IMR-90 (cell line): ENCODE data around the gene EMCN. TPM values are rescaled to one million over a fixed set of nuclear protein-coding genes. Genes with fewer than 3 reads are reported as not detected.

Experiments
- ATAC-seq: fragments of 200-7000 bp; cut with Tn5 transposase; 2 replicates; pipeline ENCODE4 v1.9.1; 2020; ENCODE audit warnings: low read depth, mild to moderate bottlenecking, moderate library complexity
- BruUV-seq: library from RNA; stranded (reverse); fragments of 400-500 nt; replicated peaks from 2 replicates; lab custom pipeline; 2021; lab: Mats Ljungman, UMichigan
- CTCF ChIA-PET: fragments of 300-600 bp; formaldehyde crosslinking; extraction: SDS; loops from one replicate; lab custom pipeline; 2021; ENCODE audit warnings: antibody characterized with exemption; lab: Yijun Ruan, JAX
- POLR2A ChIA-PET: fragments of 300-600 bp; sonication (Branson Sonifier 250); formaldehyde crosslinking; loops from one replicate; lab custom pipeline; 2022; ENCODE audit warnings: antibody characterized with exemption; ENCODE audit not compliant: unreplicated experiment; lab: Charles Lee
- DNase-seq: peaks from one replicate; pipeline ENCODE4 v3.0.0; 2013
- H2AFZ ChIP-seq: replicated peaks from 2 replicates; pipeline ENCODE3; 2013; ENCODE audit warnings: low read length, mild to moderate bottlenecking; ENCODE audit not compliant: poor library complexity
- H2AK5ac ChIP-seq: 2 replicates; pipeline ENCODE4 v1.6.1; 2013; ENCODE audit warnings: low read depth, low read length, inconsistent platforms
- H2AK9ac ChIP-seq: replicated peaks from 2 replicates; pipeline ENCODE3; 2013; ENCODE audit warnings: mild to moderate bottlenecking, low read depth, low read length, moderate library complexity; ENCODE audit not compliant: poor library complexity
- H2BK120ac ChIP-seq: 2 replicates; pipeline ENCODE4 v1.6.1; 2013; ENCODE audit warnings: low read depth, low read length, inconsistent platforms
- H2BK15ac ChIP-seq: 3 replicates; pipeline ENCODE4 v1.6.1; 2013; ENCODE audit warnings: low read depth, low read length, inconsistent platforms
- H2BK20ac ChIP-seq: 2 replicates; pipeline ENCODE4 v1.6.1; 2013; ENCODE audit warnings: low read depth, mild to moderate bottlenecking, inconsistent platforms, low read length, moderate library complexity
- H2BK5ac ChIP-seq: 2 replicates; pipeline ENCODE4 v1.6.1; 2013; ENCODE audit warnings: mild to moderate bottlenecking, low read depth, low read length, inconsistent platforms; ENCODE audit not compliant: poor library complexity, severe bottlenecking
- H3K14ac ChIP-seq: replicated peaks from 2 replicates; pipeline ENCODE4 v1.6.1; 2013; ENCODE audit warnings: low read depth, low read length, inconsistent platforms
- H3K18ac ChIP-seq: 2 replicates; pipeline ENCODE4 v1.6.1; 2013; ENCODE audit warnings: low read depth, low read length, control low read depth
- H3K23ac ChIP-seq: 2 replicates; pipeline ENCODE4 v1.6.1; 2013; ENCODE audit warnings: low read depth, low read length, inconsistent platforms
- H3K27ac ChIP-seq: 2 replicates; pipeline ENCODE4 v1.5.1; 2013; ENCODE audit warnings: mild to moderate bottlenecking, control low read depth, low read length; ENCODE audit not compliant: insufficient read depth
- H3K27me3 ChIP-seq: 2 replicates; pipeline ENCODE4 v1.6.1; 2013; ENCODE audit warnings: low read length; ENCODE audit not compliant: control insufficient read depth, insufficient read depth
- H3K36me3 ChIP-seq: 2 replicates; pipeline ENCODE4 v1.6.1; 2013; ENCODE audit warnings: low read length, mixed read lengths; ENCODE audit not compliant: control insufficient read depth, insufficient read depth
- H3K4ac ChIP-seq: 2 replicates; pipeline ENCODE4 v1.6.1; 2013; ENCODE audit warnings: low read depth, low read length, inconsistent platforms
- H3K4me1 ChIP-seq: 2 replicates; pipeline ENCODE4 v1.6.1; 2013; ENCODE audit warnings: low read length, mixed read lengths; ENCODE audit not compliant: control insufficient read depth, insufficient read depth
- H3K4me2 ChIP-seq: 2 replicates; pipeline ENCODE4 v1.6.1; 2013; ENCODE audit warnings: low read depth, mild to moderate bottlenecking, control low read depth, low read length, moderate library complexity
- H3K4me3 ChIP-seq: 2 replicates; pipeline ENCODE4 v1.5.1; 2013; ENCODE audit warnings: low read depth, mild to moderate bottlenecking, control low read depth, low read length, moderate library complexity; ENCODE audit not compliant: insufficient read depth
- H3K56ac ChIP-seq: 2 replicates; pipeline ENCODE4 v1.6.1; 2013; ENCODE audit warnings: low read length, inconsistent platforms; ENCODE audit not compliant: insufficient read depth; ENCODE audit errors: extremely low read depth
- H3K79me1 ChIP-seq, 2 experiments: 2 replicates each; pipeline ENCODE4 v1.6.1; 2013; ENCODE audit warnings: low read length in 2 of 2, inconsistent platforms in 1 of 2, low read depth in 1 of 2
- H3K9ac ChIP-seq: 2 replicates; pipeline ENCODE4 v1.6.1; 2013; ENCODE audit warnings: low read depth, low read length, control low read depth
- H3K9me1 ChIP-seq: 2 replicates; pipeline ENCODE4 v1.6.1; 2013; ENCODE audit warnings: low read length, inconsistent platforms; ENCODE audit not compliant: insufficient read depth
- H3K9me3 ChIP-seq: 2 replicates; pipeline ENCODE4 v1.6.1; 2013; ENCODE audit warnings: low read length; ENCODE audit not compliant: control insufficient read depth, insufficient read depth
- H4K20me1 ChIP-seq: 2 replicates; pipeline ENCODE4 v1.6.1; 2013; ENCODE audit warnings: low read length, inconsistent platforms; ENCODE audit not compliant: insufficient read depth
- H4K5ac ChIP-seq: 2 replicates; pipeline ENCODE4 v1.6.1; 2013; ENCODE audit warnings: mild to moderate bottlenecking, low read depth, low read length, control low read depth
- H4K8ac ChIP-seq, 2 experiments: 2 replicates each; pipeline ENCODE4 v1.6.1; 2013; ENCODE audit warnings: low read depth in 2 of 2, low read length in 2 of 2, control low read depth in 1 of 2, inconsistent platforms in 1 of 2
- H4K91ac ChIP-seq: 2 replicates; pipeline ENCODE4 v1.6.1; 2013; ENCODE audit warnings: low read depth, low read length, inconsistent platforms; ENCODE audit not compliant: insufficient read depth
- BHLHE40 ChIP-seq: fragments of 150-350 bp; IDR thresholded peaks from 2 replicates; pipeline ENCODE4 v1.6.1; 2016; ENCODE audit warnings: mild to moderate bottlenecking, low read depth, low read length
- CTCF ChIP-seq: conservative IDR thresholded peaks from 2 replicates; pipeline ENCODE4 v1.5.1; 2012; ENCODE audit warnings: mild to moderate bottlenecking, low read depth, low read length, improper control_type of control experiment
- ELK1 ChIP-seq: fragments of 150-350 bp; IDR thresholded peaks from 2 replicates; pipeline ENCODE4 v1.6.1; 2016; ENCODE audit warnings: low read depth, mild to moderate bottlenecking, low read length, moderate library complexity, borderline replicate concordance
- FOS ChIP-seq: fragments of 150-350 bp; IDR thresholded peaks from 2 replicates; pipeline ENCODE4 v1.6.1; 2016; ENCODE audit warnings: low read depth, low read length
- MAZ ChIP-seq: IDR thresholded peaks from 2 replicates; pipeline ENCODE4 v1.6.1; 2012; ENCODE audit warnings: low read depth, mild to moderate bottlenecking, low read length, improper control_type of control experiment, moderate library complexity, borderline replicate concordance
- NFE2L2 ChIP-seq: fragments of 150-350 bp; IDR thresholded peaks from 2 replicates; pipeline ENCODE4 v1.6.1; 2016; ENCODE audit warnings: low read depth, mild to moderate bottlenecking, low read length
- POLR2A ChIP-seq: IDR thresholded peaks from 2 replicates; pipeline ENCODE4 v1.6.1; 2012; ENCODE audit warnings: mild to moderate bottlenecking, low read depth, low read length
- RFX5 ChIP-seq: IDR thresholded peaks from 2 replicates; pipeline ENCODE4 v1.8.0; 2012; ENCODE audit warnings: low read depth, mild to moderate bottlenecking, low read length, moderate library complexity
- WGBS, 2 experiments: methylation state at CpG; one replicate each; pipeline versions ENCODE4 v1.1.5 to v1.1.7; 2013; ENCODE audit warnings: missing lambda C conversion rate in 2 of 2; ENCODE audit not compliant: insufficient read length in 1 of 2; ENCODE audit errors: extremely low coverage in 2 of 2; 5-methylcytosine and 5-hydroxymethylcytosine counted together
- dilution Hi-C: fragments of 300-500 bp; cut with HindIII; formaldehyde crosslinking; loops from one replicate; pipeline ENCODE4 v1.14.3; 2018; ENCODE audit warnings: low sequenced_read_pairs; ENCODE audit not compliant: unreplicated experiment
- in situ Hi-C: fragments of 300-500 bp; cut with MboI; formaldehyde crosslinking; loops from 3 replicates; pipeline ENCODE4 v1.14.3; 2019; ENCODE audit warnings: low sequenced_read_pairs, inconsistent platforms, mixed read lengths
- intact Hi-C: fragments of 100-400 bp; cut with micrococcal nuclease; formaldehyde crosslinking; loops from 2 replicates; pipeline ENCODE4 v1.10.0; 2022
- polyA plus RNA-seq, 3 experiments: library from polyadenylated mRNA; depleted of rRNA; stranded (reverse); fragments of >200 nt; gene quantifications; 2 replicates each; pipeline ENCODE4 v1.2.3, GENCODE V29; 2012; ENCODE audit warnings: low replicate concordance in 1 of 3
- total RNA-seq: library from RNA; depleted of rRNA; stranded (reverse); fragments of >200 nt; gene quantifications from 2 replicates; pipeline ENCODE4 v1.2.3, GENCODE V29; 2012

EMCN gene
- total and polyA plus RNA-seq, 2 of the 4 experiments (the other 2 are of a cell fraction), result not detected

GRCh38 chr4:100366213-100366612 is 151.6 kb downstream of the EMCN start:
- H3K27ac ChIP-seq, result no peak overlapping the region
- WGBS, 2 experiments, result no CpG with 5 or more reads among the region's 2 CpGs

More at GRCh38 chr4:100366213-100366612, 151.6 kb downstream of the EMCN start:
- H2BK120ac ChIP-seq, result no peak overlapping the region
- H4K5ac ChIP-seq, result no peak overlapping the region
- no peak overlapping the region for H3K4ac ChIP-seq
- no peak overlapping the region for H3K4me2 ChIP-seq
- no peak overlapping the region for H2AK9ac ChIP-seq
- no peak overlapping the region for H3K56ac ChIP-seq
- H3K9me1 ChIP-seq, result no peaks in the 10 kb centered on the region
- no peak for TF ChIP-seq RFX5
- no peak for TF ChIP-seq FOS
- TF ChIP-seq BHLHE40, result no peak
- no peak for TF ChIP-seq CTCF
- TF ChIP-seq NFE2L2, result no peak
- TF ChIP-seq POLR2A, result no peak
- no peak for TF ChIP-seq MAZ
- no peak for TF ChIP-seq ELK1
- H2AFZ ChIP-seq, result no peak overlapping the region
- no peak overlapping the region for H2BK20ac ChIP-seq
- H3K4me1 ChIP-seq, result peaks cover 7% of the 10 kb centered on the region; the same call in 1 of the 2 replicates
- no peaks in the 10 kb centered on the region for H3K79me1 ChIP-seq
- BruUV-seq, result no TSS peak
- no peak overlapping the region for H4K8ac ChIP-seq
- DNase-seq (peak; percentile 9), ATAC-seq (no peak)
- no peak overlapping the region for H3K4me3 ChIP-seq
- in situ Hi-C loops, result no loop called here
- H3K23ac ChIP-seq, result 0 out of 2 replicates have a peak overlapping the region, but pooled peaks have one; percentile 56
- no peak overlapping the region for H2BK15ac ChIP-seq
- H2AK5ac ChIP-seq, result no peak overlapping the region
- intact Hi-C loops, result no loop called here
- H3K9me3 ChIP-seq, result no peaks in the 10 kb centered on the region
- no peaks in the 10 kb centered on the region for H4K20me1 ChIP-seq
- H3K14ac ChIP-seq, result no peak overlapping the region
- H2BK5ac ChIP-seq, result no peak overlapping the region
- no peaks in the 10 kb centered on the region for H3K27me3 ChIP-seq
- no peaks in the 10 kb centered on the region for H3K36me3 ChIP-seq
- no peak overlapping the region for H3K9ac ChIP-seq
- dilution Hi-C loops, result no loop called here
- ChIA-PET CTCF (no interaction called here), POLR2A (no interaction called here)
- H4K91ac ChIP-seq, result no peak overlapping the region
- H3K18ac ChIP-seq, result peak overlapping the region; percentile 23; the same call in 1 of the 2 replicates
